NCI-H82 (cell line): ENCODE results near the gene RXFP4.

Experiments used
- DNase-seq: peaks from one replicate; lab custom pipeline; 2025; lab: John Stamatoyannopoulos, UW

RXFP4 gene

GRCh38 chr1:155960081-155960745, 18.8 kb downstream of the RXFP4 start:
- DNase-seq = no peak

DNA sequence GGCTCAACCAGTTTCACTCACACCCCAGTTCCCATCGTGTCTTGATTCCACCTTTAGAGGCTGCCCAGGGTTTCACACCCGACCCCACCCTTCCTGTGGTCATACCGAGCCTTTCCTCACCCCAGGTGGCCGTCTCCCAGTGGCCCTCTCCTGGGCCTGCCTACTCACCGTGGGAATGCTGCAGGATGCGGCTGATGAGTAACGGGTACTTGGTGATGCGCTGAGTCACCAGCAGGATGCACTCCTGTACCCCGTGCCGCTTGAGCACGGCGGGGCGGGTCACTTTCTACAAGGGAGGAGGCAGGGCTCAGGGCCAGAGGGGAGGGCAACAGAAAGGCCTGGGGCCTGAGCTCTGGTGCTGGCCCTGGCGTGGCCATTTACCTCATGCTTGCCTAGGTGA, 20.5 kb downstream of the RXFP4 start:
- DNase-seq = no peak

DNA sequence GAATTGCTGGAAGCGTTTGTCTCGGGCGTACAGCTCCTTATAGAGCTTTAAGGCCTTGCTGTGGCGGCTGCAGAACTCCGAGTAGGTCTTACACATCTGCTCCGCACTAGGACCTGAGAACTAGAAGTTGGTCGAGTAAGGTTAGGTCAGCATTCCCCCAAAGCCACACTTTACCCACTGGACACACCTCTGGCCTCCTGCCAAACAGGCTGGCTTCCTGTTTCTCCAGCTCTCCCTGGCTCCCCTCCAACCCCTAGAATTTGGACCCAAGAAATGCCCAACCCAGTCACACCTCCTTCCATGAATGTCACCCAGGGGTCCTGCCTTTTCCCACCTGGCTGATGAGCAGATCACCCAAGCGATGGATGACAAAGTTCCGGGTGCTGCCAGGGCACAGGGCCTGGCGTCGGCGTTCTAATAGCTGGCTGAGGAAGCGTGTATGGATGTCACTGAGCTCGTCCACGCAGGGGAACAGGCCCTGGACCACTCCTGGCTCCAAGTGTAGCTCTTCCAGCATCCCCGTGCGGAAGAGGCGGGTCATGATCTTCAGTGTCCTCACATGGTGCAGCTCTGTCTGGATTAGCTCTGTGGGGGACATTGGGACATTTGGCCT, 21.3 kb downstream of the RXFP4 start:
- no peak for DNase-seq

GRCh38 chr1:155964193-155964592, 22.8 kb downstream of the RXFP4 start:
- no peak for DNase-seq

DNA sequence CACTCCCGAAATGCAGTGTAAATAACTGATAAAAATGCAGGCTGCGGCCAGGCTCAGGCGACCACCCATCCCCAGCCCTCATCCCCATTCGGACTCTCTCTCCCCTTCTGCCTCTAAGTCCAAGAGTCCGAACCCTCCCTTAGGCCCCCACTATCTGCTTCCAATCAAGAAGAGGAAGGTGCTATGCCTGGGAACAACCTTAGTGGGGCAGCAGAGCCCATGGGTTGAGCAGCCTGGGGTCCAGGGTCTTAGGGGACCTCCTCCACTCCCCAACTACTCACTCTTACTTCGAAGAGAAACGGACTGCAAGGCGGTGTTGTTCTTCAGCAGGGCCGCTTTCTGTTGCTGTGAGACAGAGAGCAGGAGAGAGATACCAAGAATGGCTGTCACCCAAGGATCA, 24.7 kb downstream of the RXFP4 start:
- peak; percentile 40 for DNase-seq

DNA sequence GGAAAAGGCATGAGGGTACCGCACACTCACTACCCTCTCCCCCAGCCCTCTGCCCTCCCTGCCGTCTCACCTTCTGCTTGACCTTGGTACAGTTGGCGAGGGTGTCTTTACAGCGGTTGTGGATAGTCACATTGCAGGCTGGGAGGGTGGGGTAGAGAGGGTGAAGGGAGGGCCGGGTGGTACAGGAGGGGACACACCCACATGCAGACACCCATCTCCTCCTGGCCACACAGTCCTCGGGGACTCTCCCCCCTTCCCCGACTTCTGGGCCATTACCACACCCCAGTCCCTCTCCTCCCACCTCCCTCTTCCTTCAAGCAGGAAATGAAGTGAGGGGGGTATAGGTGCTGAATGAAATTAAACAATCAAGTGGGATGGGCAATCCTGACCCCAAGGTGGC, 25.3 kb downstream of the RXFP4 start:
- DNase-seq = no peak

DNA sequence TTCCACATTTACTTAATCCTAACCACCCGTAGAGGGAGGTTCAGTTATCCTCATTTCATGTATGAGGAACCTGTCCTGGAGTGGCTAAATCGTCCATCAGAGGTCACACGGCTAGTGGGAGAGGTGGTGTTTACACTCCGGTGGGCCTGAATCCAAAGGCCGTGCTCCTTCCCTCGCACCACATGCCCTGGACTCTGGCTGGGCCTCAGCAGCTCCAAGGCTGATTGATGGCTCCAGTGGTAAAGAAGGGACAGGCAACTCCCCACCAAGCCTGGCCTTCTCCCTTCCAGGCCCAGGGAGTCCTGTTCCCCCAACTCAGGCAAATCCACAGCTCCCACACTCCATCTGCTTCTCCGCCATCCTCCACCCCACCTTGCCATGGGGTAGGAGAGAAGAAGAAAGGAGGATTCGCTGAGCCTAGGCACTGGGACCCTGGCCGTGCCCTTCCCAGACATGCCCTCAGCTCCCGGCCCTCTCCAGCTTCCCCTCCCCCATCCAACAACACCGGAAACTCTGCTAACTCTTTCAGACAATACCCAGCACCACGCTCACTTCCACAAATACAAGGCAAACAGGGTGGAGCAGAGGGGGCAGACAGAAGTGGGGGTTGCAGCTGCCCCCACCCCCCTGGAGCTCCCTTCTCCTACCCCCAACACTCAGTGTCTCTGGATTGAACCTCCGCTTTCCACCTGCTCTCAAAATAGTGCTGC, 26.1 kb downstream of the RXFP4 start:
- no peak for DNase-seq

DNA sequence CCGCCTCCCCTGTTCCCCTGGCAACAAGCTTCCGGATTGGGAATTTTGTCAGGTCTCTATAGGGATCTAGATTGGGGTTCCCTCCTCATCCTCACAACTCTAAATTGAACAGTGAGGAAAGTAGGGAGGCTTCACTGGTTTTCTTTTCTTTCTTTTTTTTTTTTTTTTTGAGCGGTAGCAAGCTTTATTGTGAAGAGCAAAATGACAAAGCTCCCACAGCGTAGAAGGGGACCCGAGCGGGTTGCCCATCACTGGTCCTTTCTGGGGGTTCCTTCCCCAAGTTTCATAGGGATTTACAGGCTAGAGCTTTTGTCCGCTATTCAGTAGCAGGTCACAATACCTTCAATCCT, 26.6 kb downstream of the RXFP4 start:
- no peak for DNase-seq

- DNase-seq = peak; percentile 88
Measured at GRCh38 chr1:155968670-155969069, 27.2 kb downstream of the RXFP4 start.

DNA sequence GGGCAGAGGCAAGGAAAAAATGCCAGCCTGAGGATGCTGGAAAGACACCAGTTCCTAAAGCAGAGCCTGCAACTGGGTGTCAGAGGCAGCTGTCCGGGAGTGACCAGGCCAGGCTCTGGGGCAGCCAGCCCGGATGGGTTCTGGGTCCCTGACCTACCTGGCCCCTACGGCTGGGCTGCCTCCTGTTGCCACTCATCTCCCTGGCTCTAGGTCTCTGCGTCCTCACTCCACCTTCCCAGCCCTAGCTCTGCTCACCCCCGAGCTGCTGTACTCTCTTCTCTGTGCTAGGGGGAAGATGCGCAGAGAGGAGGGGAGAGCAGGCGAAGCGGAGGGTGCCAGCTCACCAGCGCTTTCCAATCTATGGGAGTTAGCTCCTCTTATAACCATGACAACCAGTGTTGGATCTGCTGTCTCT, 27.9 kb downstream of the RXFP4 start:
- DNase-seq = no peak

- DNase-seq = peak; percentile 83
Measured at GRCh38 chr1:155970531-155971167, 29.2 kb downstream of the RXFP4 start.

DNA sequence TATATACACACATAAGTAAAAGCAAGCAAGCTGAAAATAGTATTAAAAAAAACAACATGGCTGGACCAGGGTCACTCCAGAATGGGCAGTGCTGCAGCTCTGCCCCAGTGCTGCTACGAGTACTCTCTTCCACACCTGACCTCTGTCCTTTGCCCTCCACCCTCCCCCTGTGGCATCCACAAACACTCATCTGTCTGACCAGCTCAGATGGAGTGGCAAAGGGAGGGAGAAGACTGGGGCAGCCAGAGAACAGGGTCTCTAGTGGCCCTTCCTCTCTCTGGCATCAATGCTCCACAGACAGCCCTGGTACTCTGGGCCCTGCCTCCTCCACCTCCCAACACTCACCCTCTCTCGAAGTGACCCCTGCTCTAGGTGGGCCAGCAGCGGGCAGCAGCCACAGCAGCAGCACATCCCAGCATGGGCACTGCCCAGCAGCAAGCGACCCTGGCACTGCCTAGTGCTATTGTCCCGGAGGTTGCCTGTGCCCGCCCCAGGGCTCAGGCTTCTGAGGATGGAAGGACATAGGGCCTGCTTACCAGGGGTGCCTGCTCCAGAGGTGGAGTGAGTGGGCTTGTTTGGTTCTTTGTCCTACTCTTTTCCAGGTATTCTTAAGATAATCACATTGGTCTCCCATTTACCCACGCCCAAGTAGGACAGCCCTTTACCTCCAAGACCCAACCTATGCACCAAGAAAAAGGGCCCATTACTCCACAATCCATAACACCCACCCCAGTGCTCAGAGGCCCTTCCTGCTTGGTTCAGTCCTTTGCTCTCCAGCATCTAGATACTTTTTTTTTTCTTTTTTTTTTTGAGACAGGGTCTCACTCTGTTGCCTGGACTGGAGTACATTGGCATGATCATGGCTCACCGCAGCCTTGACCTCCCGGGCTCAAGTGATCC, 30.7 kb downstream of the RXFP4 start:
- no peak for DNase-seq

DNA sequence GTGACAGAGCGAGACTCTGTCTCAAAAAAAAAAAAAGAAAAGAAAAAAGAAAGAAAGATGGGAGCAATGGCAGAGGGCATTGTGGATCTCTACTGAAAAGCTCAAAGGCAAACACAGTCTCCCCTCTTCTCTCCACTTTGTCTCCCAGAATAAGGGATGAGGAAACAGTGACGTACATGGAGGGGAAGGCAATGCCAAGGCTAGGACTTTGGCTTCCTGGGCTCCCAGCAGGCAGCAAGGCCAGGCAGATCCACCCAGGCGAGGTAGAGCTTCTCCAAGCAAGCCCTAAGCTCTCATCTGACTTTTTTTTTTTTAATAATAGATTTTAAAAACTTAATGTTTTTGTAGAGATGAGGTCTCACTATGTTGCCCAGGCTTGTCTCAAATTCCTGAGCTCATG, 32.3 kb downstream of the RXFP4 start:
- no peak for DNase-seq

GRCh38 chr1:155974208-155975115, 33.0 kb downstream of the RXFP4 start:
- no peak for DNase-seq

- peak; percentile 44 for DNase-seq
Measured at GRCh38 chr1:155975375-155976061, 34.1 kb downstream of the RXFP4 start.

- DNase-seq = peak; percentile 93
Measured at GRCh38 chr1:155976062-155976912, 34.8 kb downstream of the RXFP4 start.

DNA sequence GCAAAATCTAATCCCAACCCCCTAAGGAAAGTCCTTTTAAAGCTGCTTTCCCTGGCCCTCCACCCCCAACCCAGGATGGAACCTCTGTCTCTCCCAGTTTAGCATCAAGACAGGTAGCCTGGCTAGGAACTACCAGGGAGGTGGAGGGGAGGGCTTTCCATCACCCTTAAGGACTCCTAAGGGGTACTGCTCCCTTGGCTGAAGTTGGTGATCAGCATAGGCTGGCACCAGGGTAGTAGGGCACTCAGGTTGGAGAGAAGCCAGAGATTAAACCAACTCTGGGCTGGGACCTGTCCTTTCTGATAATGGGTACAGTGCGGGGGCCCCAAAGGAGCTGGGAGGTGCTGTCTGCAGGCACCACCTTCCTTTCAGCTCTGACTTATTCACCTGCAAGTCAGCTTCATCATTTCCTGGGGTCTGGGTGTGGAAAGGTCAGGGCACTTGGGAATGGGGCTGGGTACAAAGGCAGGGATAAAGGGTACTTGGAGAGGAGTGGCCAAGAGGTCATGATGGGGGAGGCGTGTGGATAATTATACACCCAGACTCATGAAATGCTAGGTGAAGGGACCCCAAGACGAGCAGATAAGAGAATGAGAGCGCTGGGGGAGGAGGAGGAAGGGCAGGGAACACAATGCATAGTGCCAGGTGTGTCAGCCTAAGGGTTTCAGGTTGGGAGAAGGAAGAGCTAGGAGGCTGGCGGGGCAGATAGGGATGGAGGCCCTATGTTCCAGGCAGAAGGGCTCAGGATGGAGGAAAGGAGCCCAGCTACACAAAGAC, 35.7 kb downstream of the RXFP4 start:
- peak; percentile 52 for DNase-seq

DNA sequence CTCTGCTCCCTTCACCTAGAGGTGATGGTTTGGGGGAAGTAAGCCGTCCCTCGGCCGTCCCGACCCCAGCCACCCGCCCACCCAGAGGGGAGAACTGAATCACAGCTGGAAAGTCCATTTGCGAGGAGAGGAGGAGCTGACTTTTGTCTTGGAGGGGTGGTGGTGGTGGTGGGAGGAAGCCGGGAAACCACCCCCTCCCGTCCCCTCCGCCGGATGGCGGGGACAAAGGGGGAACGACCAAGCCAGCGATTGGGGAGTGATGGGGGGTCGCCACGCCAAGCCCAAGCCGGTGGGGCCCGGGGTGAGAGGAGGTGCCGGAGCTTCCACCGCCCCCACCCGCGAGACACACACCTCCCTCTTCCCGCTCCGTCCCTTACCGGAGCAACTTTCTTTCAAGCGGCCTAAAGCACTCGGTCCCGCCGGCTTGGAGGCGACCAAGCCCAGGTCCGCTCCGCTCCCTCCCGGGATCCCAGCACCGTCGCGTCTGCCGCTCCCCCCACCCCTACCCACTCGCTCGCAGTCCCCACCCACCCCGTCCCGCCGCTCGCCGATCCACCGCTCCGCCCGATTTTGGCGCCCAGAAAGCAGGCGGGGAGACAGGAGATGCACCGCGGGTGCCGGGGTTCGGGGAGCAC, 36.4 kb downstream of the RXFP4 start:
- DNase-seq = peak; percentile 62
